Lung microvascular endothelial cell (primary cell): ENCODE measurements around the gene SEC23IP. TPM values are rescaled to one million over a fixed set of nuclear protein-coding genes. Genes with fewer than 3 reads are reported as not detected.
A peak's percentile ranks its signal among the peaks of the same experiment; 100 is the strongest.
"Not testable (repeated sequence)": the region's sequence is repeated elsewhere in the genome, so short reads cannot be mapped to it uniquely, and the experiment has no call there.

ENCODE experiments used
- DNase-seq, 2 donors: peaks; one replicate each; pipeline versions ENCODE4 v3.0.0 to v3.0.0-alpha.2; 2010; ENCODE audit warnings: low read depth in 2 of 2
- total RNA-seq: library from RNA; depleted of rRNA; stranded (reverse); fragments of >200 nt; gene quantifications from 2 replicates; pipeline ENCODE4 v1.2.1, GENCODE V29; 2014

Gene SEC23IP
- total RNA-seq, 1 donor from 2014 or later = 13.9 TPM

GRCh38 chr10:119883901-119884611 is 8.5 kb upstream of the SEC23IP start:
- DNase-seq = not testable (repeated sequence)

- not testable (repeated sequence) for DNase-seq
Measured at GRCh38 chr10:119886070-119886469, 6.5 kb upstream of the SEC23IP start.

- not testable (repeated sequence) for DNase-seq
Measured at GRCh38 chr10:119888715-119889114, 3.8 kb upstream of the SEC23IP start.

- DNase-seq = not testable (repeated sequence)
Measured at GRCh38 chr10:119889201-119889600, 3.3 kb upstream of the SEC23IP start.

DNA sequence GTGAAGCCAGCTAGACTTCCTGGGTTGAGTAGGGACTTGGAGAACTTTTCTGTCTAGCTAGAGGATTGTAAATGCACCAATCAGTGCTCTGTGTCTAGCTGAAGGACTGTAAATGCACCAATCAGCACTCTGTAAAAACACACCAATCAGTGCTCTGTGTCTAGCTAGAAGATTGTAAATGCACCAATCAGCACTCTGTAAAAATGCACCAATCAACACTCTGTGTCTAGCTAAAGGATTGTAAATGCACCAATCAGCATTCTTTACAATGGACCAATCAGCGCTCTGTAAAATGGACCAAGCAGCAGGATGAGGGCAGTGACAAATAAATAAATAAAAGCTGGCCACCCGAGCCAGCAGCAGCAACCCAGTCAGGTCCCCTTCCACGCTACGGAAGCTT is 2.2 kb upstream of the SEC23IP start:
- not testable (repeated sequence) for DNase-seq

DNA sequence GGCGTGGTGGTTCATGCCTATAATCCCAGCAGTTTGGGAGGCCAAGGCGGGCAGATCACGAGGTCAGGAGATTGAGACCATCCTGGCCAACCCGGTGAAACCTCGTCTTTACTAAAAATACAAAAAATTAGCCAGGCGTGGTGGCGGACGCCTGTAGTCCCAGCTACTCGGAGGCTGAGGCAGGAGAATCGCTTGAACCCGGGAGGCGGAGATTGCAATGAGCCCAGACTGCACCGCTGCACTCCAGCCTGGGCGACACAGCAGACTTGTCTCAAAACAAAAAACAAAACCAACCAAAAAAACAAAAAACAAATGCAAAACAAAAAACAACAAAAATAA is 712 bp upstream of the SEC23IP start:
- DNase-seq = not testable (repeated sequence)

GRCh38 chr10:119893074-119893473 is 544 bp downstream of the SEC23IP start:
- DNase-seq = peak in 1 of 2 donors; percentile 9

GRCh38 chr10:119893845-119894427 is 1.4 kb downstream of the SEC23IP start:
- no peak for DNase-seq

GRCh38 chr10:119896061-119896655 is 3.6 kb downstream of the SEC23IP start:
- DNase-seq = peak; percentile 8 to 12

DNA sequence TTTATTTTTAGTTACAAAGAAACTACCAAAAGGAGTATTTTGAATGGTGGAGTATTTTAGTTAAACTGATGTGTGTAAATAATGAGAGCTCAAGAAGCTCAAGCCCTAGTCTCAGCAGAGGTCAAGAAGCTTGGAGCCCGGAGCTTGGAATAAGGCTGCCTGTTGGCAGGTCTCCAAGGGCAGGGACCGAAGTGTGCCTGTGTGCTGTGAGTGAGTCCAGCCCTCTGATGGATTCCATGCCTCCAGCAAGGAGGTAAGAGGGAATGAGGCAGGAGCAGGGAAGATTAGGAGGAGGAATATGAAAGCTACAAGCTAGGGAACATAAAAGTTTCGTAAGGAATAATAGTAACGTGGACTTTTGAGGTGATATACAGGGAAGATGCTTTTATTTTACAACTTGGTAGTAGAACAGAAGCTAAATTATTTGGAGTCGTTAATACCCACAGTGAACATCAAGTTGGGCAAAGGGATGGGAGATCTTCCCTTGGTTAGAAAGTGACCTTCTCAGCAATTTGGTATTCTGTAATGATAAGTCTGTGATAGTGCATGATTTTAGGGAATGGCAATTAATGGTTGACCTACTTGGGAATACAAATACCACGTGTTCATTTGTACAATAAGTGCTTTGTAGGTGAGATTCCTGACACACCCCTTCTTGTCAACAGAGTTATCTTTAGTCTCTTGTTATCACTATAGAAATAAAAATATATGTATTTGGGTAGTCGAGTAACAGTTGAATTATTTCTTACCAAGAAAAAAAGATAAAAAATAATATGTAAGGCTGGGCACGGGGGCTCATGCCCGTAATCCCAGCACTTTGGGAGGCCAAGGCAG is 4.6 kb downstream of the SEC23IP start:
- peak in 1 of 2 donors; percentile 37 for DNase-seq

GRCh38 chr10:119898577-119898976 is 6.0 kb downstream of the SEC23IP start:
- no peak for DNase-seq

GRCh38 chr10:119903946-119904666 is 11.6 kb downstream of the SEC23IP start:
- DNase-seq = no peak

- not testable (repeated sequence) for DNase-seq
Measured at GRCh38 chr10:119907695-119908094, 15.2 kb downstream of the SEC23IP start.

- DNase-seq = no peak
Measured at GRCh38 chr10:119908166-119908565, 15.6 kb downstream of the SEC23IP start.

- DNase-seq = no peak
Measured at GRCh38 chr10:119910689-119911088, 18.2 kb downstream of the SEC23IP start.

DNA sequence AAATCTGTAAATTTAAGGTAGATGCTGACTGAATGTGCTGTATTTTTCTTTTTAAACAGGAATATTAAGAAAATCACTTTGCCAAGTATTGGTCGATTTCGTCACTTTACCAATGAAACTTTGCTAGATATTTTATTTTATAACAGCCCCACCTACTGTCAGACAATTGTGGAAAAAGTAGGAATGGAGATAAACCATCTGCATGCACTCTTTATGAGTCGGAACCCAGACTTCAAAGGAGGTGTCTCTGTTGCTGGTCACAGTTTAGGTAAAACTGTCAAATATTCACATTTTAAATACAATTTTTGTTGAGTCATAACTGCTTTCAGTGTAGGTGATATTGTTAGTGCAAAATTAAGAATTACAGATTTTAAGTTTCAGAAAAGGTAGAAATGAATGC is 25.2 kb downstream of the SEC23IP start:
- peak in 1 of 2 donors; percentile 19 for DNase-seq

DNA sequence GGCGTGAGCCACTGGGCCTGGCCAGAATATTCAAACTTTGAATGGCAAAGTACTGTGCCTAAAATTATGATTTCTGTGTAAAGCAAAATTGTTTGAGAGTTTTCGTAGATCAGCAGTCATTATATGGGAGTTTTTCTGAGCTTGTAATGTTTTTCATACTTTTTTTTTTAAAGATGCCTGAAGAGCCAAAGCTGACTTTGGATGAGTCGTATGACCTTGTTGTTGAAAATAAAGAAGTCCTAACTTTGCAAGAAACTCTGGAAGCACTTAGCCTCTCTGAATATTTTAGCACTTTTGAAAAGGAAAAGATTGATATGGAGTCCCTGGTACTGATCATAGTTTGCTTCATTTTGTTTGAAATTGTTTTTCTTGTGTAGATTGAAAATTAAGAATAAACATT is 26.7 kb downstream of the SEC23IP start:
- peak in 1 of 2 donors; percentile 12 for DNase-seq

DNA sequence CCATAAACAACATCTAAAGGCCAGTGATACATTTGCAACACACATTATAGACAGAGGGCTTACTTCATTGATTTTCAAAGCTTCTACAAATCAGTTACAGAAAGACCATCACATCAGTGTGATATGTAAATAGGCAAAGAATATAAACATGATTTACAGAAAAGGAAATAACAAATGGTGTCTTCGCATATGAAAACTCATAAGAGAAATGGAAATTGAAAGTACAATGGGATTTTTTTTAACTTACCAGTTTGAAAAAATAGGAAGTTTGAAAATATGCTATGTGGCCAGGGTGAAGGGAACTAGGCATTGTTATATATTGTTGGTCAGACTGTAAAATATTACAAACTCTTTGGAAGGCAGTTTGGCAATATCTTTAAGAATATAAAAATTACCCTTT is 27.3 kb downstream of the SEC23IP start:
- no peak for DNase-seq

DNA sequence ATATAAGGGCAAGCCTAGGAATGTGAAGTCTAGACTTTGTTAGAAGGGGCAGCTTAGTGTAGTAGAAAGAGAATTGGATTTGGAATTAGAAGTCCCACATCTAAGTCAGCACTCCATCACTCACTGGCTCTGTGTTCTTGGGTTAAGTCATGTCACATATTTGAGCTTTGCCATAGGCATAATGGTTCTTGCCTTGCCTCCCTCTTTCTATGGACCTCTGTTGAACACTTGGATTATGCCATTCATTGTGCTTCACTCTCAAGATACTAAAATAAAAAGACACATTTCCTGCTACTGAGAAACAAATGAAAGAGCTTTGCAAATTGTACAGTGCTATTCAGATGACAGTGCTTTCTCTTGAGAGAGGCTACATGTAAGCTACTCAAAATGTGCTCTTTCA is 35.9 kb downstream of the SEC23IP start:
- no peak for DNase-seq

- DNase-seq = no peak
Measured at GRCh38 chr10:119931871-119932270, 39.3 kb downstream of the SEC23IP start.

GRCh38 chr10:119932631-119933030 is 40.1 kb downstream of the SEC23IP start:
- DNase-seq = no peak
